OCI-LY7 (cell line): ENCODE results near the gene GOT1. TPM values are rescaled to one million over a fixed set of nuclear protein-coding genes. Genes with fewer than 3 reads are reported as not detected.

ENCODE experiments used
- BruUV-seq: library from RNA; stranded (reverse); fragments of 400-500 nt; replicated peaks from 2 replicates; lab custom pipeline; 2021; lab: Mats Ljungman, UMichigan
- CTCF ChIA-PET: fragments of 300-600 bp; sonication (Branson Sonifier 250); formaldehyde crosslinking; loops from one replicate; lab custom pipeline; 2022; ENCODE audit warnings: antibody characterized with exemption; ENCODE audit not compliant: unreplicated experiment; lab: Charles Lee
- POLR2A ChIA-PET: fragments of 300-600 bp; sonication (Branson Sonifier 250); formaldehyde crosslinking; loops from one replicate; lab custom pipeline; 2022; ENCODE audit warnings: antibody characterized with exemption; lab: Charles Lee
- DNase-seq: peaks from one replicate; pipeline ENCODE4 v3.0.0-alpha.2; 2015; ENCODE audit warnings: low spot score
- H2AFZ ChIP-seq: fragments of 200-600 bp; sonication (generic), shearing (Covaris generic); 2 replicates; pipeline ENCODE4 v1.6.1; 2014; ENCODE audit warnings: mild to moderate bottlenecking, antibody characterized with exemption, low read length, moderate library complexity
- H3K27ac ChIP-seq: fragments of 200-600 bp; sonication (generic); 2 replicates; pipeline ENCODE4 v1.5.1; 2014; ENCODE audit warnings: mixed run types, low read depth, mild to moderate bottlenecking, moderate library complexity, low read length, inconsistent platforms; ENCODE audit not compliant: poor library complexity, severe bottlenecking
- H3K36me3 ChIP-seq: fragments of 200-600 bp; sonication (generic); 2 replicates; pipeline ENCODE4 v1.6.1; 2014; ENCODE audit warnings: mild to moderate bottlenecking, antibody characterized with exemption, low read length, moderate library complexity, mixed read lengths; ENCODE audit not compliant: insufficient read depth
- H3K4me1 ChIP-seq: fragments of 200-600 bp; sonication (generic); 2 replicates; pipeline ENCODE4 v1.5.1; 2014; ENCODE audit warnings: mild to moderate bottlenecking, low read length; ENCODE audit not compliant: insufficient read depth, poor library complexity, severe bottlenecking
- H3K4me2 ChIP-seq: fragments of 200-600 bp; sonication (generic); 2 replicates; pipeline ENCODE4 v1.6.1; 2014; ENCODE audit warnings: mild to moderate bottlenecking, low read length
- H3K4me3 ChIP-seq: fragments of 200-600 bp; sonication (generic); 2 replicates; pipeline ENCODE4 v1.5.1; 2014; ENCODE audit warnings: mild to moderate bottlenecking, low read depth, low read length; ENCODE audit not compliant: poor library complexity, severe bottlenecking
- H3K79me2 ChIP-seq: fragments of 200-600 bp; sonication (generic); 2 replicates; pipeline ENCODE4 v1.6.1; 2016; ENCODE audit warnings: low read depth, mild to moderate bottlenecking, low read length, moderate library complexity, mixed read lengths; ENCODE audit not compliant: insufficient read depth
- H3K9me2 ChIP-seq: fragments of 200-600 bp; sonication (generic); 2 replicates; pipeline ENCODE4 v1.6.1; 2016; ENCODE audit warnings: mild to moderate bottlenecking, low read length, mixed read lengths; ENCODE audit not compliant: insufficient read depth
- H3K9me3 ChIP-seq: fragments of 200-600 bp; sonication (generic); 2 replicates; pipeline ENCODE4 v1.6.1; 2014; ENCODE audit warnings: mild to moderate bottlenecking, mixed run types, low read length, mixed read lengths
- H4K20me1 ChIP-seq: fragments of 200-600 bp; sonication (generic); 2 replicates; pipeline ENCODE4 v1.6.1; 2014; ENCODE audit warnings: mild to moderate bottlenecking, antibody characterized with exemption, low read length, moderate library complexity, mixed read lengths; ENCODE audit not compliant: insufficient read depth
- EZH2phosphoT487 ChIP-seq: fragments of 200-600 bp; sonication (generic); IDR thresholded peaks from 2 replicates; pipeline ENCODE4 v1.6.1; 2018; ENCODE audit warnings: low read depth, borderline replicate concordance, mild to moderate bottlenecking, mixed run types, antibody characterized with exemption, low read length, moderate library complexity, mixed read lengths
- intact Hi-C: fragments of 100-400 bp; cut with micrococcal nuclease; formaldehyde crosslinking; loops from one replicate; pipeline ENCODE4 v1.10.0; 2022; ENCODE audit not compliant: unreplicated experiment
- total RNA-seq, 2 experiments: library from RNA; depleted of rRNA in 1 of 2; stranded (reverse); fragments of >200 nt in 1 of 2; shearing (Covaris generic) in 1 of 2; gene quantifications; 2 replicates each; pipeline ENCODE4 v1.2.3, GENCODE V29; 2014 to 2022
- TF ChIP-seq, protein P1 (sequence below): fragments of 200-600 bp; sonication (generic); conservative IDR thresholded peaks from 2 replicates; pipeline ENCODE4 v1.5.1; 2014; ENCODE audit warnings: mild to moderate bottlenecking, antibody characterized with exemption, low read length, moderate library complexity, mixed read lengths

The GOT1 gene
- total RNA-seq, 2 experiments from 2014 or later = 26.4 to 50.4 TPM

DNA sequence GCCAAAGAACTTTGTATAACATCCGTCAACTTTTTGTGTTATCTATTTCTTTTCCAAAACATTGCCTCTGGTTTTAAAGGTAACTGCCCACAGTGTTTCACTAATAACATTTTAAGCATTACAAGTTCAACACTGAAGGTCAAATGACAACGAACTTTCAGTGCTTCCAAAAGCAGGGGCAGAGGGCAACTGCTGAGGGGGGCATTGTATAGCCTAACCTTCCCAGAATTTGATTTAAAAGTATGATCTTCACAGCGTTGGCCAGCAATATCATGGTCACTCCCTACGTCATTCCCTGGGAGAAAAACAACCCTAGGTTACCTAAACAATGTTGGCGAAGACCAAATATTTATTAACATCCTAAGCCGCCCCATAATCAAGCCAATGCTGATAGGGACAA, 2.5 kb upstream of the GOT1 start:
- no peak overlapping the region for H3K4me3 ChIP-seq
- no TSS peak for BruUV-seq
- DNase-seq = no peak
- H3K4me2 ChIP-seq = no peak overlapping the region
- H3K36me3 ChIP-seq = no peaks in the 10 kb centered on the region
- no peaks in the 10 kb centered on the region for H3K9me3 ChIP-seq
- H2AFZ ChIP-seq = no peak overlapping the region
- ChIA-PET POLR2A (no interaction called here), CTCF (no interaction called here)
- no peaks in the 10 kb centered on the region for H3K9me2 ChIP-seq
- H3K4me1 ChIP-seq = peaks cover 14% of the 10 kb centered on the region
- peaks cover 7% of the 10 kb centered on the region for H4K20me1 ChIP-seq
- no peak for TF ChIP-seq EZH2phosphoT487
- TF ChIP-seq, protein P1, sequence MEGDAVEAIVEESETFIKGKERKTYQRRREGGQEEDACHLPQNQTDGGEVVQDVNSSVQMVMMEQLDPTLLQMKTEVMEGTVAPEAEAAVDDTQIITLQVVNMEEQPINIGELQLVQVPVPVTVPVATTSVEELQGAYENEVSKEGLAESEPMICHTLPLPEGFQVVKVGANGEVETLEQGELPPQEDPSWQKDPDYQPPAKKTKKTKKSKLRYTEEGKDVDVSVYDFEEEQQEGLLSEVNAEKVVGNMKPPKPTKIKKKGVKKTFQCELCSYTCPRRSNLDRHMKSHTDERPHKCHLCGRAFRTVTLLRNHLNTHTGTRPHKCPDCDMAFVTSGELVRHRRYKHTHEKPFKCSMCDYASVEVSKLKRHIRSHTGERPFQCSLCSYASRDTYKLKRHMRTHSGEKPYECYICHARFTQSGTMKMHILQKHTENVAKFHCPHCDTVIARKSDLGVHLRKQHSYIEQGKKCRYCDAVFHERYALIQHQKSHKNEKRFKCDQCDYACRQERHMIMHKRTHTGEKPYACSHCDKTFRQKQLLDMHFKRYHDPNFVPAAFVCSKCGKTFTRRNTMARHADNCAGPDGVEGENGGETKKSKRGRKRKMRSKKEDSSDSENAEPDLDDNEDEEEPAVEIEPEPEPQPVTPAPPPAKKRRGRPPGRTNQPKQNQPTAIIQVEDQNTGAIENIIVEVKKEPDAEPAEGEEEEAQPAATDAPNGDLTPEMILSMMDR = no peak
- intact Hi-C loops = loop anchor here (10.0 kb wide), 1 partner anchor 302 kb away; the partner anchor contains the start of genes COX15 and CUTC
- peaks cover 30% of the 10 kb centered on the region; the same call in 1 of the 2 replicates for H3K79me2 ChIP-seq
- H3K27ac ChIP-seq = no peak overlapping the region

DNA sequence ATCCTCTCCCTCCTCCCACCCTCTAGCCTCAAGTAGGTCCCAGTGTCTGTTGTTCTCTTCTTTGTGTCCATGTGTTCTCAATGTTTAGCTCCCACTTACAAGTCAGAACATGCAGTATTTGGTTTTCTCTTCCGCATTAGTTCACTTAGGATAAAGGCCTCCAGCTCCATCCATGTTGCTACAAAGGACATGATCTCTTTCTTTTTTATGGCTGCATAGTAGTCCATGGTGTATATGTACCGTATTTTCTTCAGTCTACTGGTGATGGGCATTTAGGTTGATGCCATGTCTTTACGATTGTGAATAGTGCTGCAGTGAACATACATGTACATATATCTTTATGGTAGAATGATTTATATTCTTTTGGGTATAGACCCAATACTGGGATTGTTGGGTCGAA, 1.6 kb upstream of the GOT1 start:
- no peak for DNase-seq
- no peak overlapping the region for H3K27ac ChIP-seq
- ChIA-PET CTCF (no interaction called here), POLR2A (interaction anchor here (0.5 kb wide), 1 partner anchor 70 kb away, joined by 6 read pairs; no protein-coding TSS in a partner anchor)
- peaks cover 14% of the 10 kb centered on the region for H3K4me1 ChIP-seq
- peak overlapping the region; percentile 96 for H3K4me3 ChIP-seq
- no peaks in the 10 kb centered on the region for H3K9me3 ChIP-seq
- no peak overlapping the region for H2AFZ ChIP-seq
- intact Hi-C loops = loop anchor here (10.0 kb wide), 1 partner anchor 303 kb away; the partner anchor contains the start of genes COX15 and CUTC
- no peaks in the 10 kb centered on the region for H3K9me2 ChIP-seq
- peaks cover 33% of the 10 kb centered on the region; the same call in 1 of the 2 replicates for H3K79me2 ChIP-seq
- BruUV-seq = no TSS peak
- peak overlapping the region; percentile 98 for H3K4me2 ChIP-seq
- H3K36me3 ChIP-seq = no peaks in the 10 kb centered on the region
- H4K20me1 ChIP-seq = peaks cover 7% of the 10 kb centered on the region
- TF ChIP-seq, protein P1 = no peak
- no peak for TF ChIP-seq EZH2phosphoT487

- Histone ChIP-seq H2AFZ (peak overlapping the region; percentile 85), H3K9me2 (no peaks in the 10 kb centered on the region), H3K27ac (peak overlapping the region; percentile 55), H3K4me1 (peaks cover 14% of the 10 kb centered on the region), H3K36me3 (0 out of 2 replicates have a peak, but pooled peaks cover under 1% of the 10 kb centered on the region), H3K79me2 (peaks cover 33% of the 10 kb centered on the region; the same call in 1 of the 2 replicates), H3K4me3 (peak overlapping the region; percentile 96), H4K20me1 (peaks cover 7% of the 10 kb centered on the region), H3K9me3 (no peaks in the 10 kb centered on the region), H3K4me2 (peak overlapping the region; percentile 98)
- TF ChIP-seq, protein P1 = no peak
- ChIA-PET POLR2A (interaction anchor here (1.0 to 1.8 kb wide), 3 partner anchors 12 to 188 kb away, joined by 3 to 7 read pairs (median 6); no protein-coding TSS in a partner anchor), CTCF (interaction anchor here (0.5 kb wide), 1 partner anchor 188 kb away, joined by 3 read pairs; no protein-coding TSS in a partner anchor)
- intact Hi-C loops = loop anchor here (2.0 to 10.0 kb wide), 4 partner anchors 38 to 304 kb away; partner anchors contain the start of genes COX15, CUTC and SLC25A28
- no TSS peak for BruUV-seq
- DNase-seq = peak; percentile 38
Observed at GRCh38 chr10:99431190-99431760, 851 bp upstream of the GOT1 start.
